Suppressor macrophage (primary cell): Measurements from ENCODE around the gene EMILIN1.

Experiments
- DNase-seq, 4 experiments: peaks; one replicate each; pipeline ENCODE4 v3.0.0-alpha.2; 2020 to 2022

EMILIN1 gene

DNA sequence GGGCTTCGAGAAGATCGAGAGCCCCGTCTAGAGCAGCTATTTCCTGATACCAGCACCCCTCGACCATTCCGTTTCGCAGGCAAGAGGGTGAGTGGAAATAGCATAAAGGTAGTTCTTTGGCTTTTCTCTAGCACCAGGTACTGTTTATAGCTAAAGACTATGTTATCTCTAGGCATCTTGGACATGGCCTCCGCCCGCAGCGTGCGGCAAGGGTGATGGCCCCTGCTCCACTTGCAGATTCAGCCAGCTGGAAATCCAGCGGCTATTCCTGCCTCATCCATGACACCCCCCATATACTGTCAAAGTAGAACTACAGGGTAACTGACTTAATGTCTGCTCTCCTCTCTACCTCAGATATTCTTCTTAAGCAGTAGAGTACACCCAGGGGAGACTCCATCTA, 23.7 kb upstream of the EMILIN1 start:
- no peak for DNase-seq

DNA sequence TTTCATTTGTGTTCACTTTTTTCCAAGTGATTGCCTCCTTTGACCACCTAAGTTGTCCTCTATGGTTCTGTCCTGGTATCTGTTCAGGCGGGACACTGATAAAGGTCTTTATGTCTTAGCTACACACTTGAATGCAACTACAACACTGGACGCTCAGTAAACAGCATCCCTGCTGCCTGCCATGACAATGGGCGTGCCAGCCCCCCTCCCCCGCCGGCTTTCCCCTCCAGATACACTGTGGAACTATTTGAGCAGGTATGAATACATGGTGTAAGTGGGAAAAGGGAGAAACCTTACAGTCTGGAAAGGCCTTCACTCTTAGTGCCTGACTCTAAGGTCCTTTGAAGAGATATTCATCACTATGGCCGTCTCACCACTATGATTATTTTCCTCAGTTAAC, 21.2 kb upstream of the EMILIN1 start:
- no peak for DNase-seq

DNA sequence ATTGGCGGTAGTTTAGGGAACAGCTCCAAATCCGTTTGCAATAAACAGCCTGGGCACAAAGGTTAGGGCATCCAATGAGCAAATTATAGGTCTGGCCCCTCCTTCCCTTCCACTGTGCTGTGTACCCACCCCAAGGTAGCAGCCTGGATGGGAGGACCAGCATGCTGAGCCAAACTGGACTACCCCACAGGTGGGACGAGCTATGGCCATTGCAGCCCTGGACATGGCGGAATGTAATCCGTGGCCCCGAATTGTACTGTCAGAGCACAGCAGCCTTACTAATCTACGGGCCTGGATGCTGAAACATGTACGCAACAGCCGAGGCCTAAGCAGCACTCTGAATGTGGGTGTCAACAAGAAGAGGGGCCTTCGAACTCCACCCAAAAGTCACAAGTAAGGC, 20.2 kb upstream of the EMILIN1 start:
- no peak for DNase-seq

DNA sequence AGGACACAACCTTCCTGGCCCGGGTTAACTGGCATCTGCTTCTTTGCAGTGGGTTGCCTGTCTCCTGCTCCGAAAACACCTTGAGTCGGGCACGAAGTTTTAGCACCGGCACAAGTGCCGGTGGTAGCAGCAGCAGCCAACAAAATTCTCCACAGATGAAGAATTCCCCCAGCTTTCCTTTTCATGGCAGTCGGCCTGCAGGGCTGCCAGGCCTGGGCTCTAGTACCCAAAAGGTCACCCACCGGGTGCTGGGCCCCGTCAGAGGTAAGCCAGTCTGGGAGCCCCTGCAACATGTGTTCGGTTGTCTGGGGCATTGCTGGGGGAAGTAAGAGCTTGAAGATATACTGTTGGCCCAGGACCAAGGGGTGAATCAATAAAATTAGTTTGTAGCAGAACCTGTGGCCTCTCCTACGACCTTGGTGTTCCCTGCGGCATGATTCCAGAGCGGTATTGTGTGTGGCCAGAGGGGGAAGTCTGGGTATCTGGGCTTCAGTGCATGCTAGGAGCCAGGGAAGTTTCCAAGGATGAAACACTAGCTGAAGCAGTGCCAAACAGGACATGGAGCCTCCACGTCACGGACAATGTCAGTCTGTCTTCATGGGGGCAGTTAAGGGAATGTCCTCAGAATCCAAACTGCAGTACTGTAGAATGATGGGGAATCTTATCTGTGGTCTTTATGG, 19.1 kb upstream of the EMILIN1 start:
- no peak for DNase-seq

DNA sequence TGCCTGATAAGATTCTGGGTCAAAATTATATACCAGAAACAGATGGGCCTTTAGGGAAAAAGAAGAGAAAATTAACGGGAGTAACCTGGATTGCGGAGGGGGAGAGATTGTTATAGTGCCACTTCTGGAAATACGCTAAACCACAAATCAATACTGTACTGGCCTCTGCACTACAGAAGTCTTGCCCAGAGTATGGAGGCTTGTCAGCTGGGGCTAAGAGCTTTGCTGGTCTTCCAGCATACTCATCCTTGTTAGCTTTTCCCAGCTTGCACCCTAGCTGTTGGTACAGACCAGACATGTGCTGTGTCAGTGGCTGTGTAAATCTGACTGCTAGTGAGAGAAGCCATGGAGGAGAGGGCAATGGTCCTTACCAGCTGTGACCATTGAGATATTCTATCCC, 18.1 kb upstream of the EMILIN1 start:
- no peak for DNase-seq

DNA sequence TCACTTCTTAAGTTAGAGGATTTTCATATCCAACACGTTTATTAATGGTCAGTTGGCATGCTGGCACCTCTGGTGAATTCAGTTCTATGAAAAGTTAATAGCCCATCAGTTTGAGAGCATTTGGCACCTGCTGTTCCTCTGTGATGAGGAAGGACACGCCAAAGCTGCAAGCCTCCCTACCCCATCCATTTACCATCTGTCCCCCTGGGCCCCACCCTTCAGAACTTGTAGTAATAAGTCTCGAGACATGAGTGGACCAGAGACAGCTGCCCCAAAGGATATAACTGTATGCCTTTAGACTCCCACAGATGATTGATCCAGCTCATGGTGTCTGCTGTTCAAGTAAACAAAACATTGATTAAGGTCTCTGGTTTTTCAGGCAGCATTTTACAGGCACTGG, 13.3 kb upstream of the EMILIN1 start:
- no peak for DNase-seq

DNA sequence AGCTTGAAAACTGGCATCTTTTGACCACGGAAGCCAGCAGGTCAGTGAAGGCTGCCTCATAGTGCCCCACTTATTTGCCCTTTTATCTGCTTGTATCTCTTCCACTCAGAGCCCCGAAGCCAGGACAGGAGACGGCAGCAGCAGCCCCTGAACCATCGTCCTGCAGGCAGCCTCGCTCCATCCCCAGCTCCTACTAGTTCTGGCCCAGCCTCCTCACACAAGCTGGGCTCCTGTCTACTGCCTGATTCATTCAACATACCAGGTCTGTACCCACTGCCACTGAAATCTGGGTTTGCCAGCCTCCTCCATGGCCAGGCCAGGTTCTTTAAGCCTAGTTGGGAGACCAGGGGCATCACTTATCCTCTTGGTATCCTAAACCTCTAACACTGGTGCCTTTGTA, 11.0 kb upstream of the EMILIN1 start:
- DNase-seq: no peak

DNA sequence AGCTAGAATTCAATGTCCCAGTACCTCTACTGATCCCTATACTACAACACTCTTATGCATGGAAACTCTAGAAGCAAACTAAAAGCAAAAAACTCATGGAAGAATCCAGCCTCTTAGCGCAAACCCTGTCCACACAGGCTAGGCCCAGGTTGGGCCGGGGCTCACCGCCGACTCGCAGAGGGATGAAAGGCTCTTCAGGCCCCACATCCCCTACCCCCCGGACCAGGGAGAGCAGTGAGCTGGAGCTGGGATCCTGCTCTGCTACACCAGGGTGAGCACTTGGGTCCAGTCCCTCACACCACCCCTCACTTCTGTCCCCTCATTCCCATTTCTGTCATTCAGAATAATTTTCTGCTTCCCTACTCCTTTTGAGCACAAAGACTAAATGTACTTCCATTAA, 9.0 kb upstream of the EMILIN1 start:
- no peak for DNase-seq

DNA sequence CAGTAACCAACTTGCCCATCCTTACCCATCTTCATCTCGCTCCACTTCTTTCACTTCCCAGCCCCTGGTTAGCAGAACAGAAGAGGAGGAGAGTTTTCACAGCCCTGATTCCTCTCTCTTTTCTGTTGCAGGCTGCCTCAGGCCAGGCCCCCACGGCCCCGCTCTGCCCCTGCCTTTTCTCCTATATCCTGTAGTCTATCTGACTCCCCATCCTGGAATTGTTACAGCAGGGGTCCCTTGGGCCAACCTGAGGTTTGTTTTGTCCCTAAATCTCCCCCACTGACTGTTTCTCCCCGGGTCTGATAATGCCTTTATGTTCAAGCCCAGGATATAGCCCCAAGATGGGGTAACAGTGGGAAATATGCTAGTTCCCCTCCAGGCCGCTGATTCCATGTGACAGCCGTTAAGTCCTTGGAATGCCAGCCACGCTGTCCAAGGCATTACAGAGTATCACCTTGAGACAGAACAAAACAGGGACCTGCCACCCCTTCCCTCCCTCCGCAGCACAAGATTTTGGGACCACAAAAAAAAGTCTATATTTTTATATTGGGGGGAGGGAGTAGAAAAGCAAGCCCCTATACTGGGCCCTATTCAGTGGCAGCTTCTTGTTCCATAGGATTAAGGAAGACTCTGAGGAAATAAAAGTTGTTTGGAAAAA, 8.3 kb upstream of the EMILIN1 start:
- DNase-seq: no peak

DNA sequence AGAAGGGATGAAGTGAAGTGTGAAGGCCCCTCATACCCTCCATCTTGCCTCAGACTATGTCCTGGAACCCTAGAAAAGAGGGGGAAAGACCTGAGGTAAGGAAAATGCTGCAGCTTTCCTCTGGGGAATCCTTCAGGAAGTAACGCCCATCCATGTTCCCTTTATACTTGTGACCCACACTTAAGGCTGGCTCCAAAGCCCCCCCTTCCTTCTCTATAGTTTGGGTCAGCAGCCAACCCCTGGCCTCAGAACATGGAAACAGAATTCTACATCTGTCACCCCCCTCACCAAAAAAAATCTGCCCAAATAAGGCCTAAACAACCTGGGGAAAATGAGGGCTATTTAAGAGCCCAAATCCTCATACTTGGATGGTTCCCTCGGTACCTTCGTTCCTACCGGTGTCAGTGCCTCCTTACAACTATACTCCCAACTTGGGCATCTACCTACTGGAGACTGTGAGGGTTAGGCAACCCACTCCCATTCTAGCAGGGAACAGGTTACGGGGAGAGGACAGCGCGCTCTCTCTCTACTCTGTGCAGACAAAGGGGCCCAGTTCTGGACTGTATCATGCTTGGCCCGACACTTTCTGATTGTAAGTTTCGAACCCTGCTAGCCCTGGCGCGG, 7.7 kb upstream of the EMILIN1 start:
- DNase-seq: no peak

DNA sequence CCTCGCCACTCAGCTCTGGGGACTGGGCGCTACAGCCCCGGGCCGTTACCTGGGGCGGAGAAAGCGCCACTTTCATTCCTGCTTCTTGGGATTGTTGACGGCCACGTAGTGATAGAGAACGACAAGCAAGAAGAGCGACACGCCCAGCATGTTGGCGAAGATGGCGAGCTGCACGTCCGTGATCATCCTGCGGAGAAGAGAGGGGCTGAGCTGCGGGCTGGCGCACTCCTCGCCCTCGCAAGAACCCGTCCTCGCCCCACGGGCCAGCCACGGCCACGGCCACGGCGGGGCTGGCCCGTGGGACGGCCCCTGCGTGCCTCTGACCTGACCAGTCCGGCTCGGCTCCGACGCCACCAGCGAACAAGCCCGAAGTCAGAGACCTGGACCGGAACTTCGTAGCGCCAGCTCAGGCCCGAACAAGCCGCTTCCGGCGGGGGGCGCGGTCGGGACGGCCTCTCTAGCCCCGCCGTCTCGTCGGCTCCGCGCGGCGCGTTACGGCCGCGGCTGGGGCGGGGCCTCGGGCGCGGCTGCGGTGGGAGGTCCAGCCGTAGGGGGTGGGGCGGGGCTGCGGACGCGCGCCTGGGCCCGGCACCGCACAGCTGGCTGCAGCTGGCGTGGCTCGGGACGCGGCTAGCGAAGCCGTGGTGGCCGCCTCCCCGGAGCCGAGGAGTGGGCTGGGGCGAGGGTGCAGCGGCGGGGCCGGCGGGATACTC, 7.0 kb upstream of the EMILIN1 start, which contains the start of gene OST4:
TSS of gene OST4 (minus strand) at position 378 of the 713 bp plus-strand sequence.
- DNase-seq: peak; percentile 96 to 99 (median 98)

DNA sequence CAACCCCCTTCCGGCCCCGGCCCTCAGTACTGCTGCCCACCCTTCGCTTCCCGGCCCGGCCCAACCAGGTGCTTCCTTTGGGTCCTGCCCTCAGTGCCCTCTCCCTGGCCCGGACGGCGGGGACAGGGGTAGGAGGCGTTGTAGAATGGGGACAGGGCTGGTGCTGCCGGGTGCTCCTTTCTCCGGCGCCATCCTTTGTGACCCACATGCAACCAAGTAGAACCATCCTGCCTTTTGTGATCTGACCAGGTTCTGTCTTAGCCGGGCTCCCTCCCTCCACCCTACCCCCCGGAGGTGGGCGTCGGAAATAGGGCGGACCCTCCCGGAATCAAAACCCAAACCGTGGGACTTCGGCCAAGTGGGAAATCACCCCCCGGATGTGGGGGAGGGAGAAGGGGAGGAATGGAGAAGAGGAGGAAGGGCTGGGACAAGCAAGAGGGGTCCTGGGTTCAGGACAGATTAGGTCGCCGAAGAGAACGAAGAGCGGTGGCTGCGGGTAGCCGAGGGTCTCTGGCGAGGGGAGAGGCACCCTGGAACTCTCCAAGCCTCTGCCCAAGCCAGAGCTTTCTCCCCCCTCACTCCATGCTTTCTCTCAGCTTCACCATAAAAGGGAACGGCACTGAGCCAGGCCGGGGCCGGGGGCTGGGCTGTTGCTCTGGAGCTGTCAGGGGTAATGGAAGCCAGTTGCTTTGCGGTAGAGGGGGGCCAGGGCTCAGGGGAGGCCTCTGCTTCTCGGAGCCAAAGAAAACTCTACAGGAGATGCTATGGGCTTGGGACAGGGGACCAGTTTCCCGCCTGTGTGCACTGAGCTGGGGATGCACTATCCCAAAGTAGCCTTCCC, 6.2 kb upstream of the EMILIN1 start:
- DNase-seq: peak in 2 of 4 experiments; percentile 24 to 32

DNA sequence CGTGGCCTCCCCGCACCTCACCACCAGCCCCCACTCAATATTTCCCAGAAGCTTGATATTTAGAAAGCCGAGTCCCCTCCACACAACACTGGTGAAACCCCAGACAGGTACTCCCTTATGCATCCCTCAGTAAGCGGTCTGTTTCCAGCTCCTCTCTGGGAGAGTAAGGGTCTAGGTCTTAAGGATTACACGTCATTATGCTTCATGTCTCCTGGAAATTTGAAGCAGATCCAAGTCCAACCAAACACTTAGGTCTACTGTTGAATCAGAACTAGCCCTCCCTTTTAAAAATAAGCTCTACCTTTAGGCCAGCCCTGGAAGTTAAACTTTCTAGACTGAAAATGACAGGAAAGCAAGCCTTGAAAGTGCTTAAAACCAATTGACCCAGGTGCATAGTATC, 5.5 kb upstream of the EMILIN1 start:
- DNase-seq: no peak

DNA sequence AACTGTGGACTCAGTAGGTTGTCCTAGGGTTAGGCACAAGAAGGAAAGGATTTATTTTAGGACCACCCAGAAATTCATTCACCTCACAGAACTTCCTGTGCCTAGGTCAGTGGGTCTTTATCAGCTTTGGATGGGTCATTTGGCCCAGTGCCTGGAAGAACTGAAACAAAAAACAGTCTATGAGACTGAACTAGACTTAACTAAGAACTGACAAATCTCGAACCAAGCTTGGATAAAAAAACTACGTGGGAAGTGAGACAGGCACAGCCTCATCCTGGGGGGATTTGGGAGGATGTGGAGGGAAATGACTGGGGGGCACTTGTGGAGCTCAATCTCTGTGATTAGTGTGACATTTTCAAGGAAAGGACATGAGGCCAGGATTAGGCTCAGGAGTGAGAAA, 4.6 kb upstream of the EMILIN1 start:
- no peak for DNase-seq

DNA sequence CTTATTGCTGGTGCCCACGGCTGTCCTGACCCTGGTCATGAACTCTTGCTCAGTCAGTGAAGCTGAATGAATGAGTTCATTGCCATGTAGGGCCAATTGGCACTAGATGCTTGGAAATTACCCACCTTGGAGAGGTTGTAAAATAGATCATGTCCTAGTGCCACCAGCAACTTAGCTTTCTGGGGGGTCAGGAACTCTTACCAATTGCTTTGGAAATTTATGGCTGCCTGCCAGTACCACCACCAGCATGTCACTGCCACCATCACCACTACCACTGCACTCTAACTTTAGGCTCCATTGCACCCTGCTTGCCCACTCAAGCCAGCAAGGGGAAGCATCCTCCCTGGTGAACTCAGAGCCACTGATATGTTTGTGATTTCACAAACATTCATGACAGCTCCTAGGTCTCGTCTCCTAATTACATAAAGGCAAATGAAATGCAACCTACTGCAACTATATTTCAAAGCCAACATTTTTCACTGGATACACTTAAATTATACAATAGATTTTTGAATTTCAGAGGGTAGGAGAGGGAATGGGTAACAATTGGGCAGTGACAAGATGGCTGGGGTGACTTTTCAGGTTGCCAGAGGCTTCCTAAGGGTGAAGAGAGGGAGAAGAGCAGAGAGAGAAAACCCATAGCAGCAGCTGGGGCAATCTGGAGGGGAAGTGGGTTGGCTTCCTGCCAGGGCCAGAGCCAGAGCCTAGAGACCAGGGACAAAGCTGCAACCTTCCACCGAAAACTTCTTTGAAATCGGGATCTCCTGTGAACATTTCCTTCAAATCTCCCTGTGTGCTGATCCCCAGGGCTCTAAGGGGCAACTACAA, 3.5 kb upstream of the EMILIN1 start:
- DNase-seq: peak; percentile 66 to 87 (median 80)

DNA sequence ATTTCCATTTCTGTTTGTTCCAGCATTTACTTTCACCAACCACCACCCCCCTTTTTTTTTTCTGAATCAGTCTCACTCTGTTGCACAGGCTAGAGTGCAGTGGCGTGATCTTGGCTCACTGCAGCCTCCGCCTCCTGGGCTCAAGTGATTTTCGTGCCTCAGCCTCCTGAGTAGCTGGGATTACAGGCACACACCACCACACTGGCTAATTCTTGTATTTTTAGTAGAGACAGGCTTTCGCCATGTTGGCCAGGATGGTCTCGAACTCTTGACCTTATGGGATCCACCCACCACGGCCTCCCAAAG, 2.9 kb upstream of the EMILIN1 start:
- peak in 1 of 4 experiments; percentile 45 for DNase-seq

DNA sequence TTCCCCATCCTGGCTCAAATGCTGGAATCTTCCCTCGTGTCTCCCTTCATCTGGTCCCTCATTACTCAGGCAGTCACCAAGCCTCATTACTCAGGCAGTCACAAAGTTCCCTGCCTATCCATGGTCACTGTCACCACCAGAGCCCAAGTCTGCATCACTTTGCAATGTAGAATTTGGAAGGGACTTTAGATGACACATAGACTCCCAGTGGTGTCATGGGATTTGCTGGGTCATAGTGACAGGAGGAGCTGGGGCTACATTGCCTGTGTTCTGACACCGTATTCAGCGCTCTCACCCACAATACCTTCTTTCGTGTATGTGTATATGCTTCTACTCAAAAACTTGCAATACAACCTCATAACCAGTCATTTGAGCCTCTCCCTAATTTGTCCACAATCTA, 2.1 kb upstream of the EMILIN1 start:
- DNase-seq: peak; percentile 34 to 67 (median 54)

DNA sequence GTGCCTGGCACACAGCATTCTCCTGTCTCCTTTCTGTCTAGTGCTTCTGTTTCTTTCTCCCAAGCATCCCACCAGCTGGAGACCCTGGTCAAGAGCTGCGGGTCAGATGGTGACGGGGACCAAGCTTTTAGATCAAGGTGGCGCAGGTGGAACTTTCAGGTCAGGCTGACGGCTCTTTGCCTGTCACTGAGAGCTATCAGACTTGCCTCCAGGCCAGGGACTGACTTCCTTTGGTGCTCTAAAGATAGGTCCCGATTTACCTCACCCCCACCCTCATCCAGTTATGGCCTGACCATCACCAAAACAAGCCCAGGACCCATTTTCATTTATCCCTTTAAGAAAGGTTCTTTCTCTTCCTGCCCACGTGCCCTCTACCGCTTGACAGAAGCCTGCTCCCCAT, 1.2 kb upstream of the EMILIN1 start:
- no peak for DNase-seq

DNA sequence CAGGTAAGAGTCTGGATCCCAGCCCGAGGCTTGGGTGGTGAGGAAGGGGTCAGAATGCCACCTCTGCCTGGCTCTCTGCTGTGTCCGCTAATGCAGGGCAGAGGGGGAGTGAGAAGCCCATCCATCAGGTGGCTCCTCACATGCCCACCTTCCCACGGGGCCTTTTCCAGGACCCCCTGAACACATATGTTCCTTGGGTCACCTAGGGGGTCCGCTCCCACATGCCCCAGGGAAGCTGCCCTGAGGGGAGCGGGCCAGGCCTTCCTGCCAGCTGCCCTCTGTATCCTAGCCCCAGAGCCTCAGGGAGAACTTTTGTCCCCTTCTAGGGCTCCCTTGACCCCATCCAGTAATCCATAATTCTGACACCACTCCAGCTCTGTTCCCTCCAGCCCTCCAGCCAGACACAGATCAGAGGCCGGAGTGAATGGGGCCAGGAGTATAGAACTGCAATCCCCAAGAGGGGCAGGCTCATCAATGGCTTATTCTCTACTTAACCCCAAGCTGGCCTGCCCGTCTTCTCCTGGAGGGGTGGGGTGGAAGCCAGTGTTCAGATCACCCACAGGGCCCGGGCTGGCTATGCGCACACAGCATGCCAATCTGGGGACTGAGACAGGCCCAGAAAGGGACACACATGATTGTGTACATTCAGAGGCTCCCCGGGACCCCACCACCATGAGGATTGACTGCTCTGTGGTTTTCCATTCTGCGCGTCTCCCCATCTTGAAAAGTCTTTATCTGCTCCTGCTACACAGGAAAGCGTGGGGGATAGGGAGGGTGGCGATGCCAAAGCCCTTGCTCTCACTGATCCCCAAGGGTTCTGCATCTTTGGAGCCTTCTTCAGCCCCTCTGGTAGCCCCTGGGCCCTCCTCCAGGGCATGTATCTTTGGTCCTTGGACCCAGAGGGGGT, 1.1 kb downstream of the EMILIN1 start:
- no peak for DNase-seq

DNA sequence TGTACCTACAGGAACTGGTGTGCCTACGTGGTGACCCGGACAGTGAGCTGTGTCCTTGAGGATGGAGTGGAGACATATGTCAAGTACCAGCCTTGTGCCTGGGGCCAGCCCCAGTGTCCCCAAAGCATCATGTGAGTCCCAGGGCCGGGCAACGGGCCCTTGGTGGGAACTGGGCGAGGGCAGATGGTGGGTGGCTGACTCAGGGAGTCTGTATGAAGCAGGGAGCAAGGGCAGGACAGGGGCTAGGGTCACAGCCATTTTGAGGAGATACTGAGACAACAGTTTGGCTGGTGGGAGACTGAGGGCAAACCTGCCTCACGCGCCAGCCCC, 1.7 kb downstream of the EMILIN1 start:
- peak; percentile 42 to 75 (median 62) for DNase-seq

DNA sequence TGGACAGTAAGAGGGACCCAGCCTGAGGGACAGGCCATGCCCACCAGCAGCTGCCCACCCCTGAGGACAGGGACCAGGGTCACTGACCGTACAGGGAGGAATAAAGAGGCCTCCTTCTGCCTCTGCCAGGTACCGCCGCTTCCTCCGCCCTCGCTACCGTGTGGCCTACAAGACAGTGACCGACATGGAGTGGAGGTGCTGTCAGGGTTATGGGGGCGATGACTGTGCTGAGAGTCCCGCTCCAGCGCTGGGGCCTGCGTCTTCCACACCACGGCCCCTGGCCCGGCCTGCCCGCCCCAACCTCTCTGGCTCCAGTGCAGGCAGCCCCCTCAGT, 2.2 kb downstream of the EMILIN1 start:
- no peak for DNase-seq
